ENCODE results near the gene XRCC5. TPM values are rescaled to one million over a fixed set of nuclear protein-coding genes. Genes with fewer than 3 reads are reported as not detected.

The XRCC5 gene
- total RNA-seq, 1 donor from 2014 or later: 360 TPM

DNA sequence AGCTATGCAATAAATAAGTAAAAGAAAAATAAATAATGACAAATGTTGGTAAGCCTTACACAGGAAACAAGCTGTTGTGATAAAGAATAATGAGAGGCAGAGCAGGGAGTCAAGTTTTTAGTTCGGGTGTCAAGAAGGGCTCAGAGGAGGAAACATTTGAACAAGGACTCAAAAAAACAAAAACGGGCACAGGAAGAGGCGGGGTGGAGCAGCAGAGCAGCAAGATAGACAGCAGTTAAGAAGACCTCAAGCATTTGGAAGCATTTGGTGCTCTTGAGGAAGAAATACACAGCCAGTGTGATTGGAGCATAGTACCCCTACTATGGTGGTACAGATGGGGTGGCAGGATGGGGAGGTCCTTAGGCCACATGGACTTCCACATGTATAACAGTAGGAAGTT is 24.6 kb upstream of the XRCC5 start:
- H3K4me3 ChIP-seq (ENCODE audit: low read depth, low read length): no peak overlapping the region
- TF ChIP-seq, protein P1, sequence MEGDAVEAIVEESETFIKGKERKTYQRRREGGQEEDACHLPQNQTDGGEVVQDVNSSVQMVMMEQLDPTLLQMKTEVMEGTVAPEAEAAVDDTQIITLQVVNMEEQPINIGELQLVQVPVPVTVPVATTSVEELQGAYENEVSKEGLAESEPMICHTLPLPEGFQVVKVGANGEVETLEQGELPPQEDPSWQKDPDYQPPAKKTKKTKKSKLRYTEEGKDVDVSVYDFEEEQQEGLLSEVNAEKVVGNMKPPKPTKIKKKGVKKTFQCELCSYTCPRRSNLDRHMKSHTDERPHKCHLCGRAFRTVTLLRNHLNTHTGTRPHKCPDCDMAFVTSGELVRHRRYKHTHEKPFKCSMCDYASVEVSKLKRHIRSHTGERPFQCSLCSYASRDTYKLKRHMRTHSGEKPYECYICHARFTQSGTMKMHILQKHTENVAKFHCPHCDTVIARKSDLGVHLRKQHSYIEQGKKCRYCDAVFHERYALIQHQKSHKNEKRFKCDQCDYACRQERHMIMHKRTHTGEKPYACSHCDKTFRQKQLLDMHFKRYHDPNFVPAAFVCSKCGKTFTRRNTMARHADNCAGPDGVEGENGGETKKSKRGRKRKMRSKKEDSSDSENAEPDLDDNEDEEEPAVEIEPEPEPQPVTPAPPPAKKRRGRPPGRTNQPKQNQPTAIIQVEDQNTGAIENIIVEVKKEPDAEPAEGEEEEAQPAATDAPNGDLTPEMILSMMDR (conservative IDR thresholded peaks at IDR 0.05; ENCODE audit: low read depth, low read length): no peak
- no peak for DNase-seq (ENCODE audit: low read depth)

DNA sequence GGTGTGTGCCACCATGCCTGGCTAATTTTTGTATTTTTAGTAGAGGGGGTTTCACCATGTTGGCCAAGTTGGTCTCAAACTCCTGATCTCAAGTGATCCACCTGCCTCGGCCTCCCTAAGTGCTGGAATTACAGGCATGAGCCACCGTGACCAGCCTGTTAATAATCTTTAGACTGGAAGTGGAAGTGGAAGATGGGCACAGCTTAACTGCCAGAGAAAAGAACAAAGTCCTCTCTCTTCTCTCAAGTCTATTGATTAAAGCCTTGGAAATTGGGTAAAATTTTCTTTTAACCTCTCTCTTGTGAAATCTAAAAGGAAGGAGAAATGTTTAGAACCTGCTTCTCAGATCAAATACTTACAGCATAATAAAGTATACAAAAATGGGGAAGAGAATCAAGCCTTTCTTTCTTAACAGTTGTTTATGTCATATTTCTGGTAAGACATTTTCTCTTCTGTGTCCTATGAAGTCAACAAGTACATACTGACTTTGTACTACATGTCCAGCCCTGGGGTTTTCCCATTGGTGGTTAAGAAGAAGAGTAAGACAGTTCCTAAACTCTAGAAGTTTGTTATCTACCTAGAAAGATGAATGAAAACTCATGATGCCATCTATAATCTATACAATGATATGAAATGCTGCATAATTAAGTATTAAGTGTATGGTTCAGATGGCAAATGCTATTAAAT is 22.8 kb upstream of the XRCC5 start:
- no peak overlapping the region for H3K4me3 ChIP-seq (ENCODE audit: low read depth, low read length)
- TF ChIP-seq, protein P1 (conservative IDR thresholded peaks at IDR 0.05; ENCODE audit: low read depth, low read length): no peak
- DNase-seq (ENCODE audit: low read depth): no peak

DNA sequence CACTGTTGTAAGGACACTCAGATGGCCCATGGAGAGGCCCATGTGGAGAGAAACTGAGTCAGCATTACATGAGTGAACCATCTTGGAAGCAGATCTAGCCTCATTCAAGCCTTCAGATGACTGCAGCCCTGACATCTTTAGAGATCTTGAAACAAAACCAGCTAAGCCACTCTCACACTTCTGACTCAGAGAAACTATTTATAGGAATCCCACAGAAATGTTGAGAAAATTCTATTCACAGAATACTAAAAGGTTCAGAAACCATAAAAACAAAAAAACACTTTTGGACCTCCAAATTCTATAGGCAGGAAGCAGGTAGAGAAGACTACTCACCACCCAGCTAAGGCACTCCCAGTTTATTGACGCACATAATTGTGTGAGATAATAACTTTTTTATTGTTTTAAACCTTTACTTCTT is 18.8 kb upstream of the XRCC5 start:
- TF ChIP-seq, protein P1 (conservative IDR thresholded peaks at IDR 0.05; ENCODE audit: low read depth, low read length): no peak
- DNase-seq (ENCODE audit: low read depth): no peak

DNA sequence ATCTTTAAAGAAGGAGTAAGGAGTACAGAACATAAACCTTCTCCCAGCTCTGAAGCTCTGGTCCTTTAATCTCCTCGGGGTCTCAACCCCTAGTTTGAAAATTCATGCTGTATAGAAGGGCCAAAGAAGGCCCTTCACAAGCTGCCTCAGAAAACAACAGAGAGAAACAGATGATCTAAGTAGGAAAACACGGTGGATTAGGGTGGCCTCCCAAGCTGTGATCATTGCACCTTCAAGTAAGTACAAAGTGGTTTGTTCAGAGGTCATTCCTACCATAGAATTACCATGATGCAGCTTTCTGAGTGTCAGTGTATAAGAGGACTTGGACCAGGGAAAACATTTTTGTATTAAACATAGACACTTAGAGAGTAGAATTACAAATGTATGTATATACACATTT is 16.5 kb upstream of the XRCC5 start:
- no peak for DNase-seq (ENCODE audit: low read depth)
- H3K4me3 ChIP-seq (ENCODE audit: low read depth, low read length): no peak overlapping the region
- TF ChIP-seq, protein P1 (conservative IDR thresholded peaks at IDR 0.05; ENCODE audit: low read depth, low read length): no peak

More for the DNA sequence above, 18.8 kb upstream of the XRCC5 start:
- H3K4me3 ChIP-seq (ENCODE audit: low read depth, low read length): no peak overlapping the region

DNA sequence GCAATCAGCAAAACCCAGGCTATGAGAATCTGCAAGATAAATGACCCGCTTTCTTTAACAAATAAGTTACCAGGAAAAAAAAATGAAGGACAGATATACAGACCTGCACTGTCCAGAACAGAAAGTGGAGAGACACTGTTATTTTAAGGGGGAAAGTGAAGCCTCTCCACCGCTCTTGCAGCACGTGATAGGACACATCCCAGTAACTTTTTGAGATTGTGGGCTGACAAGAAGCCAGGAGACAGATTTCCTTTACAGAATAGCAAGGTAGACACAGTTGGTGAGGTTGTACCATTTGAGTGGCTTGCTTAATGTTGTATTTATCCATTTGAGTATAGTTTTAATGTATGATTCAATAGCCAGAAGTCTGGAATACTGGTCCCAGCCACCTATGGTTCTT is 14.4 kb upstream of the XRCC5 start:
- H3K4me3 ChIP-seq (ENCODE audit: low read depth, low read length): no peak overlapping the region
- TF ChIP-seq, protein P1 (conservative IDR thresholded peaks at IDR 0.05; ENCODE audit: low read depth, low read length): no peak
- DNase-seq (ENCODE audit: low read depth): no peak

DNA sequence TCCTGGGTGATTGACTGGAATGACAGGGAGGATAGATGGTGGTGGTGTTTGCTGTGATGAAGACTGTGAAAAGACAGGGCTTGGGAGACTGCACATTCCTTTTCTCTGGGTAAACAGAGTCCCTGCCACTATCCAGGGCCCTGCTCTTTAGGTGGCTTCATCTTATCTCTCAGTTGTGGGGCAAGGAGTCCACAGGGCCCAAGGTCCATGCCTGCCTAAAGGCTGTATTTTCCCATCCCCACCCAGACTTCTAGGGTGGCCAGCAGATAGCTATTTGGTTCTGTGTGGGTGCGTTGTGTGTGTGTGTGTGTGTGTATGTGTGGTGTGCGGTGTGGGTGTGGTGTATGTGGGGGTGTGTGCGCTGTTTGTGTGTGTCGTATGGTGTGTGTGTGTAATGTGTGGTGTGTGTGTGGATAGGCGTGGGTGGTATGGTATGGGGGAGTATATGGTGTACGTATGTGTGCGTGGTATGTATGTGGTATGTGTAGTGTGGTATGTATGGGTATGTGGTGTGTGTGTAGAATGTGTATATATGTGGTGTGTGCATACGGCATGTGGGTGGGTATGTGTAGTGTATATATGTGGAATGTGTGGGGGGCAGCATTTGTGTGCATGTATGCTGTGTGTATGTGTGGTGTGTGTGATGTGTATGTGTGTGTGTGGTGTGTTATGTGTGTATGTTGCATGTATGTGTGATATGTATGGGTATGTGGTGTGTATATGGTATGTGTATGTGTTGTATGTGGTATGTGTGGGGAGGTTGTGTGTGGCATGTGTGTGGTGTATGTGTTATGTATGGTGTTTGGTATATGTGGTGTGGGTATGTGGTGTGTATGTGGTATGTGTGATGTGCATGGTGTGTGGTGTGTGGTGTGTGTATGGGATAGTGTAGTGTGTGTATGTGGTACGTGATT is 10.5 kb upstream of the XRCC5 start:
- TF ChIP-seq, protein P1 (conservative IDR thresholded peaks at IDR 0.05; ENCODE audit: low read depth, low read length): no peak
- H3K4me3 ChIP-seq (ENCODE audit: low read depth, low read length): no peak overlapping the region
- DNase-seq (ENCODE audit: low read depth): no peak
